Trophoblast cell (in vitro differentiated cells and primary cell): ENCODE measurements around the gene PLVAP.

Experiments
- DNase-seq, 2 donors: peaks; one replicate each; pipeline ENCODE4 v3.0.0-alpha.2; 2016
- H2AFZ ChIP-seq: 2 replicates; pipeline ENCODE4 v1.6.1; 2013; ENCODE audit warnings: low read length, moderate library complexity, mild to moderate bottlenecking; ENCODE audit not compliant: insufficient read depth, poor library complexity
- H2AK5ac ChIP-seq: 2 replicates; pipeline ENCODE4 v1.6.1; 2013; ENCODE audit warnings: mild to moderate bottlenecking, low read length
- H2BK120ac ChIP-seq: 2 replicates; pipeline ENCODE4 v1.6.1; 2013; ENCODE audit warnings: low read length, mild to moderate bottlenecking, moderate library complexity; ENCODE audit not compliant: insufficient read depth, poor library complexity
- H2BK12ac ChIP-seq: 2 replicates; pipeline ENCODE4 v1.6.1; 2013; ENCODE audit warnings: mild to moderate bottlenecking, low read length, moderate library complexity
- H2BK5ac ChIP-seq: 2 replicates; pipeline ENCODE4 v1.6.1; 2013; ENCODE audit warnings: low read length, low read depth, moderate library complexity, mild to moderate bottlenecking; ENCODE audit not compliant: poor library complexity
- H3K14ac ChIP-seq: 2 replicates; pipeline ENCODE4 v1.6.1; 2013; ENCODE audit warnings: mild to moderate bottlenecking, low read length
- H3K18ac ChIP-seq: 2 replicates; pipeline ENCODE4 v1.6.1; 2013; ENCODE audit warnings: mild to moderate bottlenecking, low read length
- H3K23ac ChIP-seq: 2 replicates; pipeline ENCODE4 v1.6.1; 2013; ENCODE audit warnings: low read length
- H3K27ac ChIP-seq: 2 replicates; pipeline ENCODE4 v1.5.1; 2013; ENCODE audit warnings: low read depth, mild to moderate bottlenecking, inconsistent platforms, low read length, moderate library complexity
- H3K27me3 ChIP-seq: 2 replicates; pipeline ENCODE4 v1.6.1; 2013; ENCODE audit warnings: inconsistent platforms, mild to moderate bottlenecking, low read length, moderate library complexity; ENCODE audit not compliant: insufficient read depth
- H3K36me3 ChIP-seq, 2 experiments: 1 replicate in 1 of 2; 2 replicates in 1 of 2; pipeline ENCODE4 v1.6.1; 2013; ENCODE audit warnings: low read length in 2 of 2, mild to moderate bottlenecking in 2 of 2, moderate library complexity in 1 of 2; ENCODE audit not compliant: insufficient read depth in 2 of 2, control insufficient read depth in 1 of 2
- H3K4ac ChIP-seq: 2 replicates; pipeline ENCODE4 v1.6.1; 2013; ENCODE audit warnings: low read depth, mild to moderate bottlenecking, low read length, moderate library complexity
- H3K4me1 ChIP-seq, 2 experiments: 1 replicate in 1 of 2; 2 replicates in 1 of 2; pipeline ENCODE4 v1.6.1; 2013; ENCODE audit warnings: low read length in 2 of 2, mild to moderate bottlenecking in 2 of 2, moderate library complexity in 1 of 2; ENCODE audit not compliant: insufficient read depth in 2 of 2, control insufficient read depth in 1 of 2
- H3K4me2 ChIP-seq: 2 replicates; pipeline ENCODE4 v1.6.1; 2013; ENCODE audit warnings: inconsistent platforms, mild to moderate bottlenecking, low read length, moderate library complexity
- H3K4me3 ChIP-seq: 2 replicates; pipeline ENCODE4 v1.5.1; 2013; ENCODE audit warnings: mild to moderate bottlenecking, low read depth, low read length, inconsistent platforms
- H3K79me1 ChIP-seq: one replicate; pipeline ENCODE4 v1.6.1; 2013; ENCODE audit warnings: low read length
- H3K79me2 ChIP-seq: 2 replicates; pipeline ENCODE4 v1.6.1; 2013; ENCODE audit warnings: low read length, mild to moderate bottlenecking; ENCODE audit not compliant: control insufficient read depth, insufficient read depth, poor library complexity
- H3K9ac ChIP-seq: 2 replicates; pipeline ENCODE4 v1.6.1; 2013; ENCODE audit warnings: mild to moderate bottlenecking, low read length
- H3K9me3 ChIP-seq: 2 replicates; pipeline ENCODE4 v1.6.1; 2013; ENCODE audit warnings: low read depth, mild to moderate bottlenecking, control low read depth, inconsistent platforms, low read length; ENCODE audit not compliant: insufficient read depth
- H4K12ac ChIP-seq: 2 replicates; pipeline ENCODE4 v1.6.1; 2013; ENCODE audit warnings: low read depth, mild to moderate bottlenecking, low read length, moderate library complexity
- H4K8ac ChIP-seq: 2 replicates; pipeline ENCODE4 v1.6.1; 2013; ENCODE audit warnings: low read depth, mild to moderate bottlenecking, low read length, moderate library complexity
- H4K91ac ChIP-seq: one replicate; pipeline ENCODE4 v1.6.1; 2013; ENCODE audit warnings: low read depth, mild to moderate bottlenecking, low read length, moderate library complexity
- WGBS: extraction: QIAGEN DNeasy Blood & Tissue Kit; methylation state at CpG from one replicate; pipeline ENCODE4 v1.1.7; 2013; ENCODE audit warnings: missing lambda C conversion rate; ENCODE audit not compliant: insufficient read length, insufficient coverage; ENCODE audit errors: extremely low coverage; 5-methylcytosine and 5-hydroxymethylcytosine counted together

The PLVAP gene

DNA sequence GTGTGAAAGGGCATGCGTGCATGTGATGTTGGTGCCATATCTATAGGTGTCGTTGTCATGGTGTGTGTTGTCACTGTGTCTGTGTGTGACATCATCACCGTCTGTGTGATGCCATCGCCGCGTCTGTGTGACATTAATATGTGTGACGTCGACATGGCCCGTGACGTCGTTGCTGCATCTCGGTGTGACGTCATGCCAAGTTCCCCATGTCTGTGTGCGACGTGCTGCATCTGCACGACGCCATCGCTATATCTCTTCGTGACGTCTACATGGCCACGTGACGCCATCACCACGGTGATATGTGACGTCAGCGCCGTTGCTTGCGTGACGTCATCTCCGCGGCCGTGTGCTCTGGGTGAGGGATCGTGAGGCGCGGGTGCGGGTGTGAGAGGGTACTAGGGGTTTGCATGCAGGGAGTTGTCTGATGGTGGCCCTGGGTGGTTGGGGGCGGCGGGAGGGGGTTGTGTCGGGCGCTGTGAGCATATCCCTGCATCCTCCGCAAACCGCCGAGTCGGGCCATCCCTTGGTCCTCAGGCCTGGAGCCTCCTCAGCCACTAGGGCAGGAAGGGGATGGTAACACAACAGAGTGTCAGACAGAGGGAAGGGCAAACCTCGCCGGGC lies 25.2 kb downstream of the PLVAP start:
- no peak overlapping the region for H2AK5ac ChIP-seq
- no peak overlapping the region for H3K23ac ChIP-seq
- no peak overlapping the region for H3K9ac ChIP-seq
- no peak overlapping the region for H3K4me2 ChIP-seq
- H2BK5ac ChIP-seq = no peak overlapping the region
- no peaks in the 10 kb centered on the region for H3K79me2 ChIP-seq
- H4K91ac ChIP-seq = no peak overlapping the region
- H2BK120ac ChIP-seq = no peak overlapping the region
- DNase-seq = peak in 1 of 2 donors; percentile 23
- H3K27me3 ChIP-seq = no peaks in the 10 kb centered on the region
- H3K4me3 ChIP-seq = no peak overlapping the region
- no peak overlapping the region for H4K8ac ChIP-seq
- peaks cover 2% of the 10 kb centered on the region for H3K9me3 ChIP-seq
- H3K4me1 ChIP-seq = peaks cover 0 to 2% of the 10 kb centered on the region in 2 experiments
- H2BK12ac ChIP-seq = no peak overlapping the region
- WGBS = no CpG with 5 or more reads among the region's 45 CpGs
- no peak overlapping the region for H4K12ac ChIP-seq
- no peak overlapping the region for H2AFZ ChIP-seq
- H3K36me3 ChIP-seq = no peaks in the 10 kb centered on the region
- H3K14ac ChIP-seq = no peak overlapping the region
- H3K79me1 ChIP-seq = no peaks in the 10 kb centered on the region
- H3K4ac ChIP-seq = no peak overlapping the region
- no peak overlapping the region for H3K18ac ChIP-seq
- H3K27ac ChIP-seq = no peak overlapping the region

GRCh38 chr19:17348700-17349099 lies 28.4 kb downstream of the PLVAP start:
- Histone ChIP-seq H2BK120ac (no peak overlapping the region), H3K27ac (no peak overlapping the region), H2BK5ac (no peak overlapping the region), H4K12ac (no peak overlapping the region), H2AFZ (no peak overlapping the region), H3K27me3 (no peaks in the 10 kb centered on the region), H3K79me1 (no peaks in the 10 kb centered on the region), H3K23ac (no peak overlapping the region), H3K36me3 (no peaks in the 10 kb centered on the region), H3K9me3 (peaks cover 2% of the 10 kb centered on the region), H2BK12ac (no peak overlapping the region), H3K18ac (no peak overlapping the region), H2AK5ac (no peak overlapping the region), H3K9ac (no peak overlapping the region), H3K79me2 (no peaks in the 10 kb centered on the region), H3K14ac (no peak overlapping the region), H3K4me2 (peak overlapping the region; percentile 35), H3K4ac (no peak overlapping the region), H3K4me3 (no peak overlapping the region), H3K4me1 (peaks cover 0 to 2% of the 10 kb centered on the region in 2 experiments), H4K8ac (peak overlapping the region; percentile 78), H4K91ac (no peak overlapping the region)
- WGBS = no CpG with 5 or more reads among the region's 12 CpGs
- no peak for DNase-seq

GRCh38 chr19:17347877-17348276 lies 29.3 kb downstream of the PLVAP start:
- WGBS = no CpG with 5 or more reads among the region's 2 CpGs
- H3K23ac ChIP-seq = no peak overlapping the region
- H2BK5ac ChIP-seq = no peak overlapping the region
- H4K8ac ChIP-seq = no peak overlapping the region
- H3K18ac ChIP-seq = no peak overlapping the region
- H3K9me3 ChIP-seq = peaks cover 2% of the 10 kb centered on the region
- H3K27ac ChIP-seq = no peak overlapping the region
- no peak overlapping the region for H3K4ac ChIP-seq
- DNase-seq = no peak
- H3K14ac ChIP-seq = no peak overlapping the region
- no peak overlapping the region for H2AFZ ChIP-seq
- H3K36me3 ChIP-seq = no peaks in the 10 kb centered on the region
- no peak overlapping the region for H2AK5ac ChIP-seq
- no peak overlapping the region for H3K9ac ChIP-seq
- no peak overlapping the region for H3K4me3 ChIP-seq
- H2BK120ac ChIP-seq = no peak overlapping the region
- H3K4me2 ChIP-seq = no peak overlapping the region
- H4K91ac ChIP-seq = no peak overlapping the region
- no peaks in the 10 kb centered on the region for H3K79me2 ChIP-seq
- H4K12ac ChIP-seq = no peak overlapping the region
- H3K27me3 ChIP-seq = no peaks in the 10 kb centered on the region
- no peak overlapping the region for H2BK12ac ChIP-seq
- peaks cover 0 to 2% of the 10 kb centered on the region in 2 experiments for H3K4me1 ChIP-seq
- no peaks in the 10 kb centered on the region for H3K79me1 ChIP-seq

- H2BK120ac ChIP-seq = no peak overlapping the region
- H3K18ac ChIP-seq = no peak overlapping the region
- H2BK5ac ChIP-seq = no peak overlapping the region
- H2AK5ac ChIP-seq = no peak overlapping the region
- H3K27me3 ChIP-seq = no peaks in the 10 kb centered on the region
- no peak overlapping the region for H4K8ac ChIP-seq
- H4K91ac ChIP-seq = no peak overlapping the region
- no peak overlapping the region for H3K4me3 ChIP-seq
- no peak overlapping the region for H4K12ac ChIP-seq
- no peak overlapping the region for H2BK12ac ChIP-seq
- H3K9ac ChIP-seq = no peak overlapping the region
- H3K4ac ChIP-seq = no peak overlapping the region
- H3K79me2 ChIP-seq = no peaks in the 10 kb centered on the region
- WGBS = no CpG with 5 or more reads among the region's 6 CpGs
- H3K79me1 ChIP-seq = no peaks in the 10 kb centered on the region
- H3K4me1 ChIP-seq = peaks cover 0 to 2% of the 10 kb centered on the region in 2 experiments
- H3K36me3 ChIP-seq = no peaks in the 10 kb centered on the region
- no peak overlapping the region for H3K27ac ChIP-seq
- H3K23ac ChIP-seq = no peak overlapping the region
- peaks cover 2% of the 10 kb centered on the region for H3K9me3 ChIP-seq
- no peak for DNase-seq
- no peak overlapping the region for H2AFZ ChIP-seq
- no peak overlapping the region for H3K14ac ChIP-seq
- H3K4me2 ChIP-seq = no peak overlapping the region
These were observed 29.8 kb downstream of the PLVAP start for GRCh38 chr19:17347361-17347760.
